Tibial artery (tissue), 4 donors: ENCODE data around the gene UBR3.

Experiments used
- DNase-seq, 2 donors: peaks; one replicate each; pipeline ENCODE4 v3.0.0-alpha.2; 2019
- H3K27ac ChIP-seq, 2 donors: fragments of 200-600 bp; sonication (generic) in 1 of 2; 1 replicate in 1 of 2; 2 replicates in 1 of 2; pipeline ENCODE4 v1.5.1; 2018 to 2019; ENCODE audit warnings: mild to moderate bottlenecking in 1 of 2
- H3K27me3 ChIP-seq, 2 donors: fragments of 200-600 bp; sonication (generic) in 1 of 2; one replicate each; pipeline versions ENCODE4 v1.5.1 to v1.6.0; 2016 to 2019
- H3K36me3 ChIP-seq, 3 donors: fragments of 200-600 bp; sonication (generic) in 2 of 3; one replicate each; pipeline ENCODE4 v1.5.1; 2016 to 2019; ENCODE audit warnings: mild to moderate bottlenecking in 2 of 3
- H3K4me1 ChIP-seq, 4 donors: fragments of 200-600 bp; sonication (generic) in 2 of 4; 1 replicate in 3 of 4; 2 replicates in 1 of 4; pipeline ENCODE4 v1.5.1; 2016 to 2019
- H3K4me3 ChIP-seq, 2 donors: fragments of 200-600 bp; sonication (generic) in 1 of 2; 1 replicate in 1 of 2; 2 replicates in 1 of 2; pipeline ENCODE4 v1.5.1; 2018 to 2019; ENCODE audit warnings: mild to moderate bottlenecking in 2 of 2
- H3K9me3 ChIP-seq, 3 donors: fragments of 200-600 bp; sonication (generic) in 1 of 3; one replicate each; pipeline ENCODE4 v1.5.1; 2016 to 2019
- CTCF ChIP-seq, 2 experiments: fragments of 200-600 bp in 1 of 2; fragments of 450-650 bp in 1 of 2; IDR thresholded peaks; one replicate each; pipeline ENCODE4 v1.5.1; 2017 to 2019; ENCODE audit warnings: antibody characterized with exemption in 2 of 2, mild to moderate bottlenecking in 1 of 2, moderate library complexity in 1 of 2
- intact Hi-C: fragments of 100-400 bp; cut with DNase I; formaldehyde crosslinking; loops from one replicate; pipeline ENCODE4 v1.15.0; 2023; ENCODE audit warnings: low total_unique reads

Gene UBR3

GRCh38 chr2:169964740-169965139, 137.5 kb downstream of the UBR3 start:
- no peak overlapping the region for H3K4me3 ChIP-seq
- TF ChIP-seq CTCF (IDR thresholded peaks at IDR 0.05): no peak
- DNase-seq: no peak
- intact Hi-C loops: no loop called here
- no peaks in the 10 kb centered on the region for H3K27me3 ChIP-seq
- peaks cover 7 to 22% (median 20%) of the 10 kb centered on the region in 3 donors for H3K36me3 ChIP-seq
- no peak overlapping the region for H3K27ac ChIP-seq
- H3K9me3 ChIP-seq: peaks cover 0 to 6% (median 0%) of the 10 kb centered on the region in 3 donors
- peaks cover 0 to 6% (median 0%) of the 10 kb centered on the region in 4 donors for H3K4me1 ChIP-seq

- H3K27ac ChIP-seq: no peak overlapping the region
- peaks cover 0 to 20% (median 14%) of the 10 kb centered on the region in 3 donors for H3K36me3 ChIP-seq
- intact Hi-C loops: no loop called here
- no peaks in the 10 kb centered on the region for H3K27me3 ChIP-seq
- peaks cover 0 to 6% (median 0%) of the 10 kb centered on the region in 4 donors for H3K4me1 ChIP-seq
- no peak for TF ChIP-seq CTCF (IDR thresholded peaks at IDR 0.05)
- H3K9me3 ChIP-seq: peaks cover 0 to 7% (median 0%) of the 10 kb centered on the region in 3 donors
- H3K4me3 ChIP-seq: no peak overlapping the region
- DNase-seq: no peak
Measured at GRCh38 chr2:169965495-169965894, 138.2 kb downstream of the UBR3 start.

- Histone ChIP-seq H3K9me3 (peaks cover 0 to 7% (median 0%) of the 10 kb centered on the region in 3 donors), H3K36me3 (peaks cover 0 to 15% (median 7%) of the 10 kb centered on the region in 3 donors), H3K4me1 (peaks cover 0 to 6% (median 0%) of the 10 kb centered on the region in 4 donors), H3K4me3 (no peak overlapping the region), H3K27ac (no peak overlapping the region), H3K27me3 (no peaks in the 10 kb centered on the region)
- intact Hi-C loops: no loop called here
- no peak for DNase-seq
- TF ChIP-seq CTCF (IDR thresholded peaks at IDR 0.05): no peak
Measured at GRCh38 chr2:169966454-169966853, 139.2 kb downstream of the UBR3 start.

- intact Hi-C loops: no loop called here
- DNase-seq: no peak
- TF ChIP-seq CTCF (IDR thresholded peaks at IDR 0.05): no peak
Measured at GRCh38 chr2:169968743-169969142, 141.5 kb downstream of the UBR3 start.

GRCh38 chr2:169975221-169975620, 148.0 kb downstream of the UBR3 start:
- no peak for DNase-seq
- Histone ChIP-seq H3K27me3 (no peaks in the 10 kb centered on the region), H3K36me3 (peaks cover 12 to 23% (median 19%) of the 10 kb centered on the region in 3 donors), H3K27ac (no peak overlapping the region), H3K4me1 (no peaks in the 10 kb centered on the region), H3K4me3 (no peak overlapping the region), H3K9me3 (peaks cover 0 to 9% (median 5%) of the 10 kb centered on the region in 3 donors)
- intact Hi-C loops: no loop called here
- no peak for TF ChIP-seq CTCF (IDR thresholded peaks at IDR 0.05)

More at GRCh38 chr2:169968743-169969142, 141.5 kb downstream of the UBR3 start:
- Histone ChIP-seq H3K9me3 (peaks cover 0 to 7% (median 0%) of the 10 kb centered on the region in 3 donors), H3K4me3 (no peak overlapping the region), H3K4me1 (peaks cover 0 to 6% (median 0%) of the 10 kb centered on the region in 4 donors), H3K36me3 (peaks cover 0 to 15% (median 7%) of the 10 kb centered on the region in 3 donors), H3K27ac (no peak overlapping the region), H3K27me3 (no peaks in the 10 kb centered on the region)
